Measurements from ENCODE around the gene ARF3. TPM values are rescaled to one million over a fixed set of nuclear protein-coding genes. Genes with fewer than 3 reads are reported as not detected.

ARF3 gene
- total RNA-seq, 1 experiment from 2014 or later: 141 TPM

DNA sequence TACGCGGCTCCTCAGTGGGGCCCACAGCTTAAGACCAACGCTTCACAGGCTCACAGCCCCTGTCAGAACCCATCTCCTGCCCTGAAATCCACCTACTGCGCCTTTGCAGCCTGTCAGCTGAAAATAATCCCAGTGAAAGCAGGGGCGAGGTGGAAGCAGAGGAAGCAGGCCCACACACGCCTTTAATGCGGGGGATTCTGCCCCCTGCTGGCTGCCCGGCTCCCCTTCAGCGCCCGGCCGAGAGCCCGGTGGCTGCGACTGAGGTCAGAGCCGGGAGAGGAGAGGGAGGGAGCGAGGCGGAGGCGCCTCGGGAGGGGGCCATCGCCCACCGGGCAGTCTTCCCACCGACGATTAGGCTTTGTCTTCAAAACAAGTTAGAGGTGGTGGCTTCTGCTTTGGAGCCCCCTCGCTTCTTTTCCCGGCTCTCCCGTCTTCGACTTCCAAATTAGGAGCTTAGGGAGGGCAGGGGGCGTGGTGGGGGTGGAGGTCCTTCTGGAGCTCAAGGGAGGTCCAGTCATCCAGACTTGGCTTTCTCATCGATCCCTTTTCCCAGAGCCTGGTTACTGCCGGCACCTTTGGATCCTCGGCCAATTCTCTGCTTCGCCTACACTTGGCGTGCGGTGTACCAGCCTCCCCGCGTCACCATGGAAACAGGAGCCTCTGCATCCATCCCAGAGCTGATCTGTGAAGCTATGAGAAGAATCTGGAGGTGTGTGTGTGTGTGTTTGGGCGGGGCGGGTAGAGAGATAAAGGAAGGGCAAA lies 66.4 kb downstream of the ARF3 start:
- DNase-seq (ENCODE audit: low spot score): peak; percentile 95
- in situ Hi-C loops (cut with HindIII; ENCODE audit: low sequenced_read_pairs): no loop called here

DNA sequence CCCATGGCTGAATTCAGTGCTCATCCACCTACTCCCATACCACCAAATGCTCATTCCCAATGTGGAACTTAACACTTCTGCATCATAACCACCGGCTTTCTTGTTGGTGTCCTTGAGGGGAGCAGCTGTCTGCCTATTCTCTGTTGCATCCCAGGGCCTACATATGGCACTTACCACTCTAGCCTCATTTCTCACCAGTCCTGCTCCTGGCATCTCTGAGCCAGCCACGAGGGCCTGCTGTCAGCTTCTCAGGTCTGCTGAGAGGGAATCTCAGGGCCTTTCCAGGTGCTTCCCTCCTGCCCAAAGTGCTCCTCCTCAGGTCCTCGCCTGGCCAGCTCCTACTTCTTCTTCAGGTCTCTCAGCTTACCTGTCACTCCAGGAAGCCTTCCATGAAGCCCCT lies 67.6 kb downstream of the ARF3 start:
- in situ Hi-C loops (cut with HindIII; ENCODE audit: low sequenced_read_pairs): no loop called here

More for the DNA sequence above, 67.6 kb downstream of the ARF3 start:
- DNase-seq (ENCODE audit: low spot score): peak; percentile 19

Other genes with a start within 250 kb of the ARF3 start
- gene CCNT1, start 240.8 kb downstream of the ARF3 start, total RNA-seq (2014; rRNA removed; shearing (Covaris generic)): 17.5 and 29.7 TPM in 2 replicates
- gene ADCY6, start 168.4 kb downstream of the ARF3 start, total RNA-seq (2014; rRNA removed; shearing (Covaris generic)): 23.1 and 29.8 TPM in 2 replicates
- 2.9 and 17.2 TPM in 2 replicates for gene CACNB3, start 139.0 kb downstream of the ARF3 start, total RNA-seq (2014; rRNA removed; shearing (Covaris generic))
- gene DDX23, start 105.3 kb downstream of the ARF3 start, total RNA-seq (2014; rRNA removed; shearing (Covaris generic)): 73.4 and 87.1 TPM in 2 replicates
- 0.88 and 1.9 TPM in 2 replicates for gene RND1, start 91.6 kb downstream of the ARF3 start, total RNA-seq (2014; rRNA removed; shearing (Covaris generic))
- gene FKBP11, start 32.0 kb downstream of the ARF3 start, total RNA-seq (2014; rRNA removed; shearing (Covaris generic)): 2.0 and 2.8 TPM in 2 replicates
- gene WNT10B, start 14.2 kb upstream of the ARF3 start, total RNA-seq (2014; rRNA removed; shearing (Covaris generic)): 3.9 and 10.1 TPM in 2 replicates
- gene WNT1, start 20.8 kb upstream of the ARF3 start, total RNA-seq (2014; rRNA removed; shearing (Covaris generic)): not detected in 2 replicates
- 2.3 and 5.2 TPM in 2 replicates for gene DDN, start 41.9 kb upstream of the ARF3 start, total RNA-seq (2014; rRNA removed; shearing (Covaris generic))
- 63.5 and 71.2 TPM in 2 replicates for gene PRKAG1, start 61.3 kb upstream of the ARF3 start, total RNA-seq (2014; rRNA removed; shearing (Covaris generic))
- 13.8 and 18.6 TPM in 2 replicates for gene KMT2D, start 103.3 kb upstream of the ARF3 start, total RNA-seq (2014; rRNA removed; shearing (Covaris generic))
- 2.5 and 3.5 TPM in 2 replicates for gene RHEBL1, start 112.5 kb upstream of the ARF3 start, total RNA-seq (2014; rRNA removed; shearing (Covaris generic))
- gene DHH, start 137.3 kb upstream of the ARF3 start, total RNA-seq (2014; rRNA removed; shearing (Covaris generic)): 0.06 TPM in 1 of 2 replicates, not detected in the other
- gene LMBR1L, start 153.4 kb upstream of the ARF3 start, total RNA-seq (2014; rRNA removed; shearing (Covaris generic)): 26.8 and 40.8 TPM in 2 replicates
- gene TUBA1B, start 173.9 kb upstream of the ARF3 start, total RNA-seq (2014; rRNA removed; shearing (Covaris generic)): 2,974 and 3,054 TPM in 2 replicates
- 446 and 521 TPM in 2 replicates for gene TUBA1A, start 231.6 kb upstream of the ARF3 start, total RNA-seq (2014; rRNA removed; shearing (Covaris generic))